H9 (cell line): ENCODE measurements around the gene CDC26. TPM values are rescaled to one million over a fixed set of nuclear protein-coding genes. Genes with fewer than 3 reads are reported as not detected.

ENCODE experiments used
- DNase-seq: peaks from one replicate; pipeline ENCODE4 v3.0.0-alpha.2; 2017
- H2AFZ ChIP-seq: one replicate; pipeline ENCODE4 v1.6.1; 2013; ENCODE audit warnings: mild to moderate bottlenecking, low read length, control low read depth, moderate library complexity
- H2AK5ac ChIP-seq: 2 replicates; pipeline ENCODE4 v1.6.1; 2013; ENCODE audit warnings: low read length, control low read depth, mixed read lengths; ENCODE audit not compliant: insufficient read length
- H2BK120ac ChIP-seq: one replicate; pipeline ENCODE4 v1.6.1; 2013; ENCODE audit warnings: low read depth, mild to moderate bottlenecking, low read length, control low read depth, inconsistent platforms; ENCODE audit not compliant: poor library complexity, severe bottlenecking
- H2BK12ac ChIP-seq: 2 replicates; pipeline ENCODE4 v1.6.1; 2013; ENCODE audit warnings: low read length, control low read depth, mixed read lengths, low read depth; ENCODE audit not compliant: insufficient read length
- H2BK15ac ChIP-seq: 2 replicates; pipeline ENCODE4 v1.6.1; 2013; ENCODE audit warnings: low read depth, low read length, control low read depth
- H2BK20ac ChIP-seq: one replicate; pipeline ENCODE4 v1.6.1; 2013; ENCODE audit warnings: low read depth, mild to moderate bottlenecking, low read length, control low read depth, inconsistent platforms; ENCODE audit not compliant: poor library complexity, severe bottlenecking
- H2BK5ac ChIP-seq: 2 replicates; pipeline ENCODE4 v1.6.1; 2013; ENCODE audit warnings: low read length, control low read depth, mixed read lengths; ENCODE audit not compliant: insufficient read length
- H3K14ac ChIP-seq: 2 replicates; pipeline ENCODE4 v1.6.1; 2013; ENCODE audit warnings: low read length, control low read depth; ENCODE audit not compliant: insufficient read depth
- H3K18ac ChIP-seq: 2 replicates; pipeline ENCODE4 v1.6.1; 2013; ENCODE audit warnings: low read depth, mild to moderate bottlenecking, mixed read lengths, low read length, control low read depth; ENCODE audit not compliant: insufficient read length
- H3K23ac ChIP-seq: 2 replicates; pipeline ENCODE4 v1.6.1; 2013; ENCODE audit warnings: low read length, control low read depth, mixed read lengths, low read depth; ENCODE audit not compliant: insufficient read length
- H3K23me2 ChIP-seq: 2 replicates; pipeline ENCODE4 v1.6.1; 2013; ENCODE audit warnings: low read depth, mild to moderate bottlenecking, mixed read lengths, low read length, control low read depth; ENCODE audit not compliant: insufficient read length, poor library complexity, severe bottlenecking
- H3K27ac ChIP-seq: 2 replicates; pipeline ENCODE4 v1.5.1; 2013; ENCODE audit warnings: low read length, control low read depth, mixed read lengths, low read depth; ENCODE audit not compliant: insufficient read length
- H3K27me3 ChIP-seq: 2 replicates; pipeline ENCODE4 v1.6.1; 2013; ENCODE audit warnings: low read length, control low read depth, inconsistent platforms; ENCODE audit not compliant: insufficient read depth
- H3K4ac ChIP-seq: 2 replicates; pipeline ENCODE4 v1.6.1; 2013; ENCODE audit warnings: low read depth, mild to moderate bottlenecking, control low read depth, inconsistent platforms, low read length, moderate library complexity
- H3K4me1 ChIP-seq: 2 replicates; pipeline ENCODE4 v1.6.1; 2013; ENCODE audit warnings: low read length, control low read depth, inconsistent platforms; ENCODE audit not compliant: insufficient read depth
- H3K4me2 ChIP-seq: 2 replicates; pipeline ENCODE4 v1.6.1; 2013; ENCODE audit warnings: low read length, control low read depth, mixed read lengths; ENCODE audit not compliant: insufficient read length, insufficient read depth
- H3K56ac ChIP-seq: 2 replicates; pipeline ENCODE4 v1.6.1; 2013; ENCODE audit warnings: low read depth, mild to moderate bottlenecking, mixed read lengths, low read length, control low read depth; ENCODE audit not compliant: insufficient read length
- H3K79me1 ChIP-seq: 2 replicates; pipeline ENCODE4 v1.6.1; 2013; ENCODE audit warnings: low read depth, mild to moderate bottlenecking, moderate library complexity, low read length, control low read depth, inconsistent platforms; ENCODE audit not compliant: insufficient read depth, poor library complexity, severe bottlenecking
- H3K79me2 ChIP-seq: 2 replicates; pipeline ENCODE4 v1.6.1; 2013; ENCODE audit warnings: low read length, control low read depth, inconsistent platforms; ENCODE audit not compliant: insufficient read depth
- H3K9ac ChIP-seq: 2 replicates; pipeline ENCODE4 v1.6.1; 2013; ENCODE audit warnings: low read length, control low read depth, mixed read lengths; ENCODE audit not compliant: insufficient read length; ENCODE audit errors: extremely low read depth
- H3K9me3 ChIP-seq: one replicate; pipeline ENCODE4 v1.6.1; 2013; ENCODE audit warnings: low read depth, low read length, inconsistent platforms; ENCODE audit not compliant: control insufficient read depth
- H3T11ph ChIP-seq: one replicate; pipeline ENCODE4 v1.6.1; 2013; ENCODE audit warnings: mild to moderate bottlenecking, low read length, control low read depth, inconsistent platforms
- H4K20me1 ChIP-seq: one replicate; pipeline ENCODE4 v1.6.1; 2013; ENCODE audit not compliant: control insufficient read depth, insufficient read length, insufficient read depth
- H4K5ac ChIP-seq: 2 replicates; pipeline ENCODE4 v1.6.1; 2013; ENCODE audit warnings: low read depth, mild to moderate bottlenecking, mixed read lengths, low read length, control low read depth; ENCODE audit not compliant: insufficient read length
- H4K8ac ChIP-seq: replicated peaks from 2 replicates; pipeline ENCODE4 v1.6.1; 2013; ENCODE audit warnings: low read length, control low read depth, mixed read lengths, low read depth; ENCODE audit not compliant: insufficient read length
- H4K91ac ChIP-seq: 2 replicates; pipeline ENCODE4 v1.6.1; 2013; ENCODE audit warnings: low read depth, mild to moderate bottlenecking, moderate library complexity, mixed read lengths, low read length, control low read depth; ENCODE audit not compliant: insufficient read length
- H3K27ac Mint-ChIP-seq, 3 experiments: 2 replicates in 2 of 3; 3 replicates in 1 of 3; pipeline ENCODE4 v1.8.0; 2020 to 2021; ENCODE audit warnings: mixed read lengths in 3 of 3, mild to moderate bottlenecking in 1 of 3, moderate library complexity in 1 of 3
- H3K27me3 Mint-ChIP-seq: 2 replicates; pipeline ENCODE4 v1.8.0; 2021; ENCODE audit warnings: low read depth, mild to moderate bottlenecking, moderate library complexity, mixed read lengths
- H3K36me3 Mint-ChIP-seq, 3 experiments: 2 replicates in 2 of 3; 3 replicates in 1 of 3; pipeline ENCODE4 v1.8.0; 2020 to 2021; ENCODE audit warnings: low read depth in 3 of 3, mixed read lengths in 3 of 3; ENCODE audit not compliant: insufficient read depth in 1 of 3
- H3K4me1 Mint-ChIP-seq, 2 experiments: 2 replicates each; pipeline ENCODE4 v1.8.0; 2020; ENCODE audit warnings: mixed read lengths in 2 of 2
- H3K4me3 Mint-ChIP-seq, 2 experiments: 2 replicates in 1 of 2; 3 replicates in 1 of 2; pipeline ENCODE4 v1.8.0; 2020 to 2021; ENCODE audit warnings: mild to moderate bottlenecking in 2 of 2, mixed read lengths in 2 of 2, moderate library complexity in 1 of 2
- H3K9me3 Mint-ChIP-seq, 2 experiments: 2 replicates in 1 of 2; 3 replicates in 1 of 2; pipeline ENCODE4 v1.8.0; 2020; ENCODE audit warnings: mild to moderate bottlenecking in 2 of 2, mixed read lengths in 2 of 2, moderate library complexity in 1 of 2
- CTCF ChIP-seq: fragments of 200-600 bp; sonication (generic); conservative IDR thresholded peaks from 3 replicates; pipeline ENCODE4 v1.8.0; 2021; ENCODE audit warnings: antibody characterized with exemption, mild to moderate bottlenecking
- WGBS: extraction: QIAGEN DNeasy Blood & Tissue Kit; methylation state at CpG from one replicate; pipeline ENCODE4 v1.1.7; 2013; ENCODE audit warnings: missing lambda C conversion rate, low lambda C conversion rate, mixed read lengths; ENCODE audit not compliant: insufficient read length; ENCODE audit errors: extremely low coverage; 5-methylcytosine and 5-hydroxymethylcytosine counted together
- total RNA-seq: library from RNA; stranded (reverse); gene quantifications from 2 replicates; pipeline ENCODE4 v1.2.1, GENCODE V29; 2021

CDC26 gene
- total RNA-seq, 1 experiment from 2014 or later: 38.6 TPM

GRCh38 chr9:113238859-113239232 lies 36.5 kb downstream of the CDC26 start:
- Histone ChIP-seq H4K91ac (no peak overlapping the region), H3K18ac (no peak overlapping the region), H3T11ph (no peak overlapping the region), H2BK20ac (no peak overlapping the region), H3K27ac (no peak overlapping the region), H2BK12ac (no peak overlapping the region), H3K79me1 (no peaks in the 10 kb centered on the region), H3K23ac (no peak overlapping the region), H2BK15ac (no peak overlapping the region), H3K27me3 (no peaks in the 10 kb centered on the region), H2AK5ac (no peak overlapping the region), H4K20me1 (no peaks in the 10 kb centered on the region), H3K23me2 (no peaks in the 10 kb centered on the region), H3K56ac (no peak overlapping the region), H3K4ac (no peak overlapping the region), H4K5ac (no peak overlapping the region), H3K4me1 (no peaks in the 10 kb centered on the region), H3K4me2 (no peak overlapping the region), H3K9ac (no peak overlapping the region), H3K79me2 (0 out of 2 replicates have a peak, but pooled peaks cover 2% of the 10 kb centered on the region), H2BK120ac (no peak overlapping the region), H3K14ac (no peak overlapping the region), H2AFZ (no peak overlapping the region), H3K9me3 (no peaks in the 10 kb centered on the region), H4K8ac (no peak overlapping the region), H2BK5ac (no peak overlapping the region)
- no peak for TF ChIP-seq CTCF
- no peak for DNase-seq
- H3K9me3 Mint-ChIP-seq: no peaks in the 10 kb centered on the region
- H3K4me3 Mint-ChIP-seq: no peak overlapping the region
- no peak overlapping the region for H3K27ac Mint-ChIP-seq
- no CpG with 5 or more reads among the region's 4 CpGs for WGBS
- H3K4me1 Mint-ChIP-seq: no peaks in the 10 kb centered on the region
- no peaks in the 10 kb centered on the region; a peak in 1 of 7 replicates for H3K36me3 Mint-ChIP-seq
- no peaks in the 10 kb centered on the region for H3K27me3 Mint-ChIP-seq
